ENCODE measurements around the gene ADGRG7.
"Not testable (repeated sequence)": the region's sequence is repeated elsewhere in the genome, so short reads cannot be mapped to it uniquely, and the experiment has no call there.

Gene ADGRG7

DNA sequence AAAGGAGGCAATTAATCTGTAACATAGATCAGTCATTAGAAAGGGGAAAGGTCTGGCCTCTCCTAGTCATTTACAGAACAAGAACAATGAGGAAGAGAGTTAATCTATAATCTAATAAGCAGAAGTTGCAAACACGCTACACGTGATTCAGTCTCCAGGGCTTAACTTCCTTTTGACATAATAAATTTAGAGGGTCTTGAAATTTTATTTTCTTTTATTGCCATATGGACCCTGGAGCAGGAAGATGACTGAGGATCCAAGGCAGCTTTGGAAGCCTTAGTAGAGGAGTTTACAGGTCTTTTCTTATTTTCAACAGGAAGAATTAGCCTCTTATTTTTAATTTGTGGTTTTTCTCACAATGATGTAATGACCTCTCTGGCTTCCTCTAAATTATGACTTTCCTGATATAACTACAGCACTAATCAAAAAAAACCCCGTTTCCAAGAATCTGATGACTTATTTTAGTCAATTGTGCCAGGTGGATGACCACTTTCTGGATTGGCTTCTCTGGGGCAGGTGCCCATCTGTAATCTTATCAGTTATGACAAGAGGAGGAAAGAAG lies 32.2 kb downstream of the ADGRG7 start:
- DNase-seq (ENCODE audit: extremely low read depth in 1 of 2, low read depth in 1 of 2), result no peak

DNA sequence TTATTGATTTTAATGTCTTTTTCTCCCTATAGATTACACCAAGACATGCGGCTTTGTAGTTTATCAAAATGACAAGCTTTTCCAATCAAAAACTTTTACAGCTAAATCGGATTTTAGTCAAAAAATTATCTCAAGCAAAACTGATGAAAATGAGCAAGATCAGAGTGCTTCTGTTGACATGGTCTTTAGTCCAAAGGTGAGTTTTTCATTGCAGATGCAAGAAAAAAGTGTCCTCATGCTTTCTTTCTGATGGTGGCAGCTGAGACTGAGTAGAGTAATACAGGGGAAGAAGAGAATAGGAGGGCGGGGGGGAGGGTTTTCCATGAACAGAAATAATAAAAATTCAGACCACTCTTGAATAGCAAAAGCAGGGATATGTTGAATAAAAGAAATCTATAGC lies 36.5 kb downstream of the ADGRG7 start:
- no peak for DNase-seq (ENCODE audit: extremely low read depth in 1 of 2, low read depth in 1 of 2)

DNA sequence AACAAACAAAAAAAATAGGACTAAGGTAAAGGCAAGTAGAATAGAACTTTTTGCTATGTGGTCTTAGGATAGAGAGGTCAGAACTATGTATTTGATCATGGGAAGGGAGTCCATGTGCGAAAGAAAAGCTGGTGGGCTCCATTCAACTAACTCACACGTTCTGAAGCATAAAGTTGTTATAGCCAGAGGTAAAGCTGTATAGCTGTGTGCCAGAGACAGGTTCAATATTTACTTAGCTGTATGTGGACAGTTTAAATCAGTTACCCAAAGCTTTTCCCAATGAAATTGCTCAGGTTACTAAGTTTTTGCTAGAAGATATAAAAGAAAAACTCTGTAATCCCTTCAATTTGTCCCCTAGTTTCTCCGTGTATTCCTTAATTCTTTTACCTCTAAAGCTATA lies 37.8 kb downstream of the ADGRG7 start:
- DNase-seq (ENCODE audit: extremely low read depth in 1 of 2, low read depth in 1 of 2), result no peak

DNA sequence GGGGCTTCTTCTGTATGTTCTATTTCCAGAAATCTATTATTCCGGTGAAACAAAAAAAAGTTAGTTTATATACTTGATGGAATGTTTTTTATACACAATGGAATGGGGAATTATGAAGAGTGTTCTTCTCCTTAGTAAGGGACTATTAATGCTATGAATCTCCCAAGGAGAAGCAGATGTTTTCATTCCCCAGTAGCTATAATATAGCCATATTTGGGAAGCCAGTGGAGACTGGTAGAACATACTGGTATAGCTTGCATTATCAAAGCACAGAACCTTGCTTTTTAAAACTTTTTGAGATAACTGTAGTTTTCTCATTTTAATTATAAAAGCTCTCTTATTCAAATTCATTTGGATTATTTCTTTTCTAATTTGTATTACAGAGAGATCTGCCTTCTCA lies 38.3 kb downstream of the ADGRG7 start:
- DNase-seq (ENCODE audit: extremely low read depth in 1 of 2, low read depth in 1 of 2), result no peak

DNA sequence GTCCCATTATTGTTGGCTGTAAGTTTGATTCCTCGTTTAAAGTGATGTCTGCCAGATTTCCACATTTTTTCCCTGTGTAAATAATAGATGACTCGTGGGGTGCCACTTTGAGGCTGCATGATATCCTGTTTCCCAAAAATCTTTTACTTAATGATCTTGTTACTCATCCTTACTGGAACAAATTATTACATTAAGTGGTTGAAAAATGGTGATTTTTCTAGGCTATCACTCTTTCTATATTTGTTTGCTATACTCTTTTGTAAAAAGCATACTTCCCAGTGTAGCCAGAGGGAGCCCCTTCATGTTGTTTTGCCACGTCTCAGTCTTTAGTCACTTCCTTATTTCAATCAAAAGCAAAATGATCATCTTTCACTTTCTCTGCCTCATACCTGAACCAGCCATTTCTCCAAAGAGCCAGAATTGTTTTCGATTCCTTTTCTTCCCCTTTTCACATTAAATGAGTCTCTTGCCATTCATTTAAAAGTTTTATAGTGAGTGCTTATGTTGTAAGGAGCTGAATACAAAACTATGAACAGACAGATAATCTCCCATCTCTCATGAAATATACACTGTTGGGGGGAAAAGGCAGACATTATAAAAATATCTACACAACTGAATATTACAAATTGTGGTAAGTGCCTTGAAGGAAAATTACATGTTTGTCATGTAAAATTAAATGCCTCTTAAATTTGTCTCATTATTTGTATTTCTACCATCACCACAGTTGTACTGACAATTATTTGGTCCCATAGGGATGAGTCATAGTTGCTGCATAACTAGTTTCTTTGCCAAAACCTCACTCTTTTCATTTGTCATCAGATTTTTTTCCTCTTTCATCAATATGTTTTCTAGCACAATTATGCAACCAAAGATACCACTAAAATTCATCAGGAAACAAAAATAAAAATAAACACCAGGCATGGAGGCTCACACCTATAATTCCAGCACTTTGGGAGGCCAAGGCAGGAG lies 41.5 kb downstream of the ADGRG7 start:
- DNase-seq (ENCODE audit: extremely low read depth in 1 of 2, low read depth in 1 of 2), result no peak

DNA sequence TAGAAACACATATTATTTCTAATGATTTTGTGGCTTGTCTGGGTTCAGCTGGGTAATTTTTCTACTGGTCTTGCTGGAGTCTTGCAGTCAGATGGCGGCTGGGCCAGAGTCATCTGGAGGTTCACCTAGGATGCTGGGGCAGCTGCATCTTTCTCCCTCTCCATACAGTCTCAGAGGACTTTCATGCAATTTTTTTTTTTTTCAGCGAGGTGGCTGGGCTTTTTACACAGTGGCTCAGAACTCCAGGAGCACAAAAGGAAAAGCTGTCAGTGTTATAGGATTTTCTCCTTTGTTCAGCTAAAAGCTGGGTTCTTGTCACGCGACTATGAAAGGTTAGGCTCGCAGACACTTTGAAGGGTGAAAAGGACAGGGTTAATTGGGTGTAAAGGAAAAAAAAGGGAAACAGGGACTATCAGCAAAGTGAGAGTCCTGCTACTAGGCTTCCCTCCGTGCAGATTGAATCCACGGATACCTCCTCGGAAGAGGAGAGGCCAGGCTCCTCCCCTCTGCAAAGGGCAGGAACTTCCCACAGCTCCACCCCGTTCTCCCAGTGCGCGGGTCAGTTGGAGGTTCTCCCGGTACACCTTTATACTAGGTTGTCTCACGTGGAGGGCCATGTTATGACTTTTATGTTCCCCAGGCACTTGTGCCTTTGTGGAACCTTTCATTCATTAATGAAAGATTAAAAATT lies 44.3 kb downstream of the ADGRG7 start:
- DNase-seq (ENCODE audit: extremely low read depth in 1 of 2, low read depth in 1 of 2), result no peak

DNA sequence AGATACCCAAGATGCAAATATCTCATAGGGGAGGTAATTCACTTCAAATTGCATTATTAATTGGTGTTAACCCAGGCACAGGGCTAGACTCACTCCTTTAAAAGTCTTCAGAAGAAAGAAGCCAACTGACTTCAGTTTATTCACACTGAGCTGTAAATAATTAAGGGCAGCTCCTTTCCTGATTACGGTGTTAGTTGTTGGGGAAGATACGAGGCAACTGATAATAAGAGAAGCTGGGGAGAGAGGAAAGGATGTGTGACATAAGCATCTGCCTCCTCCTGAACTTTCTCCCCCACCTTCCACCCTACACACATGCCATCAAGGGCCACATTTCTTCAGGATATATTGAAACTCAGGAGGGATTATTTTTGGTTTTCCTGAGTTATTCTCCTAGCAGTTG lies 47.5 kb downstream of the ADGRG7 start:
- DNase-seq (ENCODE audit: extremely low read depth in 1 of 2, low read depth in 1 of 2), result no peak

DNA sequence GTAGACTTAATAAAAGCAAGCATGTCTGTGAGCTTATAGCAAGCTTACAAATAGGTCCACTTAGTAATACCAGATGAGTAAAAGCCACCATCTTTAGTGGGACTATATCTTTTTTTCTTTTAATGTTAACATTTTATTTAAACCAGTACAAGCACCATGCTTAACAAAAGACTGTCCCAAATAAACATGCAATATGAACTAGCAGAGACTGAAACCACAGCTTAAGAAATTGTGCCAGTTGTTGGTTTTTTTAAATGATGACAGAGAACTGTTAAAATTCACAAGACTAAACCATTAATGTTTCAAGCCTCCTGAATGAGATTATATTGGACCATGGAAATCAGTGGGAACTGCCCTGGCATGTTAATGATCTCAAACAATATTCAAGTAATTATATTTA lies 51.9 kb downstream of the ADGRG7 start:
- DNase-seq (ENCODE audit: extremely low read depth in 1 of 2, low read depth in 1 of 2), result not testable (repeated sequence)

DNA sequence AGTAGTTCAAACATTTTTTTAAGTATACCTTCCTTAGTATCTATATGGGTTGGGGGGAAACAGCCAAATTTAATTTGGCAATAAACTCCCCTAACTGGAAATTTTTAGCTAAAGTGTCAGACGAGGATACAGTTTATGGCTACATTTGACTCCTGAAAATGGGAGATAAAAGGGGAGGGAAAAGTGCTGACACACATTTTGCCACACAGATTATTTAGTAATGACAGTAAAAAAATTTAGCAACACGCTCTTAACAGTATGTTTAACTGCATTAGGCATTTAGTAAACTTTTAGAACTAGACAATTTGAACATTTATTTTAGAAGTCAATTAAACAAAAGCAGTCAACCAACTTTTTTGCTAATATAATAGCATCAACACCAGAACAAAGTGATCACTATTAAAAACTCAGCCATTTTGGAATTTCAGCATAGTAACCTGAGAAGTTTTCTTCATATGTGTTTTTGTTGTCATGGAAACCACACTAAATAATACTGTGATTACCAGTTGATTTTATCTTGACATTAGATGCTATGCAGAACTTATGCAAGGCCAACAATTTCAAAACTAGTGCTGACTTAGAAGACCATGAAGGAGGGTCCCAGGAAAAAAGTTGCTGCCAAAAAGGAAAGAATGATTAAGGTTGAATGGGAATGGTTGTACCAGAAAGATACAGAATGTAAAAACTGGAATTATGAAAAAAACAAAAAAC lies 52.9 kb downstream of the ADGRG7 start:
- no peak for DNase-seq (ENCODE audit: extremely low read depth in 1 of 2, low read depth in 1 of 2)

DNA sequence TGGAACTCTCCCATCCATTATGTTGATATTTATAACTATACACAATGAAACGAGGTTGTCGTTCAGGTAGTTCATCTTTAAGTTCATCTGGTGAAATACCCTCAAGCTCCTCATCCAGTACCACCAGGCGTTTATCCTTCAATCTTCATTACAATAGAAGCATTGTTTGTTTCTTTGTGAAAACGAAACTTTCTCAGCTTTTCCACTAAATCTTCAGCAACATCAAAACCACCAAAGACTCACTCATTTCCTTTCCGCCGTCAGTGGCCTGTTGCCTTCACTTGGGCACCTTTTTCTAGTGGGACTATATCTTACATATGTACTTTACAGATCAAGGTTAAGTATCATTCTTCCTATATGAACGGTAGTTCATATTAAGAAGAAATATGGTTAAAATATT lies 55.8 kb downstream of the ADGRG7 start:
- DNase-seq (ENCODE audit: extremely low read depth in 1 of 2, low read depth in 1 of 2), result no peak

DNA sequence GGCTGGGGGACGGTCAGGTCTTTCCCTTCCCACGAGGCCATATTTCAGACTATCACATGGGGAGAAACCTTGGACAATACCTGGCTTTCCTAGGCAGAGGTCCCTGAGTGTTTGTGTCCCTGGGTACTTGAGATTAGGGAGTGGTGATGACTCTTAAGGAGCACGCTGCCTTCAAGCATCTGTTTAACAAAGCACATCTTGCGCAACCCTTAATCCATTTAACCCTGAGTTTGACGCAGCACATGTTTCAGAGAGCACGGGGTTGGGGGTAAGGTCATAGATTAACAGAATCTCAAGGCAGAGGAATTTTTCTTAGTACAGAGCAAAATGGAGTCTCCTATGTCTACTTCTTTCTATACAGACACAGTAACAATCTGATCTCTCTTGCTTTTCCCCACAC lies 57.3 kb downstream of the ADGRG7 start:
- not testable (repeated sequence) for DNase-seq (ENCODE audit: extremely low read depth in 1 of 2, low read depth in 1 of 2)

DNA sequence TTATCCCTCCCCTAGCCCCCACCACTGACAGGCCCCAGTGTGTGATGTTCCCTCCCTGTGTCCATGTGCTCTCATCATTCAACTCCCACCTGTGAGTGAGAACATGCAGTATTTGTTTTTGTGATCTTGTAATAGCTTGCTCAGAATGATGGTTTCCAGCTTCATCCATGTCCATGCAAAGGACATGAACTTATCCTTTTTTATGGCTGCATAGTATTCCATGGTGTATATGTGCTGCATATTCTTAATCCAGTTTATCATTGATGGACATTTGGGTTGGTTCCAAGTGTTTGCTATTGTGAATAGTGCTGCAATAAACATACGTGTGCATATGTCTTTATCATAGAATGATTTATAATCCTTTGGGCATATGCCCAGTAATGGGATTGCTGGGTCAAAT lies 57.9 kb downstream of the ADGRG7 start:
- not testable (repeated sequence) for DNase-seq (ENCODE audit: extremely low read depth in 1 of 2, low read depth in 1 of 2)

DNA sequence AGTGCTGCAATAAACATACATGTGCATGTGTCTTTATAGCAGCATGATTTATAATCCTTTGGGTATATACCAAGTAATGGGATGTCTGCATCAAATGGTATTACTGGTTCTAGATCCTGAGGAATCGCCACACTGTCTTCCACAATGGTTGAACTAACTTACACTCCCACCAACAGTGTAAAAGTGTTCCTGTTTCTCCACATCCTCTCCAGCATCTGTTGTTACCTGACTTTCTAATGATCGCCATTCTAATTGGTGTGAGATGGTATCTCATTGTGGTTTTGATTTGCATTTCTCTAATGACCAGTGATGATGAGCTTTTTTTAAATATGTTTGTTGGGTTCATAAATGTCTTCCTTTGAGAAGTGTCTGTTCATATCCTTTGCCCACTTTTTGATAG lies 61.6 kb downstream of the ADGRG7 start:
- not testable (repeated sequence) for DNase-seq (ENCODE audit: extremely low read depth in 1 of 2, low read depth in 1 of 2)

DNA sequence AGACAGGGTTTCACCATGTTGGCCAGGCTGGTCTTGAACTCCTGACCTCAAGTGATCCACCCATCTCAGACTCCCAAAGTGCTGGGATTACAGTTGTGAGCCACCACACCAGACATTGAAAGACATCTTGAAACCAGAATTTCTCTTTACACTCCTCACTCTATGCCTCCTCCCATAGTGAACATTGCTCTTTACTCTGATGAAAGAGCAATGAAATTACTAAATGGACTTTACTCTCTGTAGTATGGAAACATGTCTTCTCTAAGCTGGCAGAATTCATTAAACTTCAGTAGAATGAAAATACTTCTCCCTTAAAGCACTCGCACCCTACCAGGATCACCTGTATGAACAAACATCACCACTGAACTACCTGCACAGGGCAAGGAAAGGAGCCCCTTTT lies 72.1 kb downstream of the ADGRG7 start:
- no peak for DNase-seq (ENCODE audit: extremely low read depth in 1 of 2, low read depth in 1 of 2)

DNA sequence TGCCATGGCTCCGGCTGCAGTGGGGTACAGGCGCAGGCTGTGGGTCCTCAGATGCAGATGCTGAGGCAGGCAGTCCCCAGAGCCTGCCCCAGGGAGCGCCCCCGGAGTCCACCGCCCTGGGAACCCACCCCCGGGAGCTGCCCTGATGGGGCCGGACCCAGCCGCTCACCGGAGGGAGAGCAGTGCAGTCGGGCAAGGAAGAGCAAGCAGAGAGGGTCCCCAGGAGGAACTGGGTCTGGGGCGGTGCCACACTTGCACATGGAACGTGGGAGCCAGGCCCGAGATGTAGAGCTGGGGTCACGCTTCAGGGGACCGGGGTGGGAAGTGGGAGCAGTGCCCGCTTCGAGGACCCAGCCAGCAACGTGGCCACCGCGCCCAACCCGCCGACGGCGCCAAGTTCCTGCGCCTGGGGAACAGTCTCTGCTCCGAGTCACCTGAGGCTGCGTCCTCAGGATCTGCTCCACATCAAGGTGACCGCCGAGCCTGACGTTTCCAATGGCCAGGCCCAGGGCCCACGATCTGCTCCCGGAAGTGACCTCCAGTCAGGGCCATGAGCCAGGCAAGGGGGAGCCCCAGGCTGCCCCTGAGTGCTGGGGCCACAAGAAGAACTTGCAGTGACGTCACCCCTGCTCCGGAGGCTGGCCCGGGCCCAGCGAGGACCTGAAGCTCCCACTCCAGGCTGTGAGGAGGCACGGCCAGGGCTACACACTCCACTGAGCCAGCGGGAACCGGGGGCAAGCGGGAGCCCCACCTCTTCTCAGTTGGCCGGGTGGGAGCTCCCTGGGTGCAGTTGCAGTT lies 72.9 kb downstream of the ADGRG7 start:
- no peak for DNase-seq (ENCODE audit: extremely low read depth in 1 of 2, low read depth in 1 of 2)

DNA sequence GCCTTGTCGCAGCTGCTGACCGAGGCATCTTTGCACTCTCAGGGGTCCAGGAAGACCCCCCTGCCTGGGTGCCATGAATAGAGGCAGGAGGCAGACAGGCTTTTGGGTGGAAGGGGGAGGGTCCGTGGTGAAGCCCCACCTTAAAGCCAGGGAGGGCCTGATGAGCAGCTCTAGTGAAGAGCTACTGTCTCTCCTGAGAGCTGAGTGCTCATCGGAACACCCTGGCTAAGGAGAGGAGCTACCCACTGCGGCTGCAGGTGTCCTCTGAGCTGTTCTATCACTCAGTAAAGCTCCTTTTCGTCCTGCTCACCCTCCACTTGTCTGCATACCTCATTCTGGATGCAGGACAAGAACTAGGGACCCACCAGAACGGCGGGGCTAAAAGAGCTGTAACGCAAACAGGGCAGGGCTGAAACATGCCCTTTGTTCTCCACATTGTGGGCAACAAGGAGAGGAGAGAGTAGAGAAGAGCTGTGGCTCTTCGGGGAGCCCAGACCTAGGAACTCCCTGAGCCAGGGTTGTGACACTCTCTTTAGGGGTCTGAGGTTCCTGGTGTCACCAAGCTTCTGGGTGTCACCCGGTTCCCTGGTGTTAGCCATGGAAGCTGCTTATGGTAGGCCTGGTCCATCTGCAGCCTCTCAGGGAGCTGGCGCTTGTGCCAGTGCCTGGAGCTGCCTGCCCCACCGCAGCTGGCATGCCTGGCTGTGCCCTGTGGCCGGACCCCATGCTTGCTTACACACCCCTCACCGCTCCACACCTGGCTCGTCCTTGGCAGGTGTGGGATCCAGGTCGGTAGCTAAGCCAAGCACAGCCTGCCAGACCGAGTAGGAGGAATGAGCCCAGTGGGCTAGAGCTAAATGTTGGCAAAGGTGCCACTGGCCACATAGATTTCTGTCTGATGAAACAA lies 73.7 kb downstream of the ADGRG7 start:
- DNase-seq (ENCODE audit: extremely low read depth in 1 of 2, low read depth in 1 of 2), result no peak

DNA sequence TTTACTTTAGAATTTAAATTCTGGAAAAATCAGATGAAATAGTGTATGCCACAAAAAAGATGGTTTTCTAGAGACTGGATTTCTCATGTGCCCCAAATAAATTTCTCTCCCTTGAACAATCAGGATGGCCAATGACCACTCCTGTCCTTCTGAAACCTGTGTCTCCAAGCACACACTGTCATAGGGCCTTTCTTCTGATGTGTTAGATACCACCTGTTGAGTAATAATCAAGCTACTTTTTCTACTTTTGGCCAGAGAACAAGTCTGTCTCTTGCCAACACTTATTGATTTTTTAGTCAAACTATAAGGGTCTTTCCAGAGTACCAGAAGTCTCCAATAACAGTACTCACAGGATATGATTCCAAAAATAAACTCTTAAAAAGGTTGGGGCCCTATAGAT lies 83.8 kb downstream of the ADGRG7 start:
- no peak for DNase-seq (ENCODE audit: extremely low read depth in 1 of 2, low read depth in 1 of 2)

DNA sequence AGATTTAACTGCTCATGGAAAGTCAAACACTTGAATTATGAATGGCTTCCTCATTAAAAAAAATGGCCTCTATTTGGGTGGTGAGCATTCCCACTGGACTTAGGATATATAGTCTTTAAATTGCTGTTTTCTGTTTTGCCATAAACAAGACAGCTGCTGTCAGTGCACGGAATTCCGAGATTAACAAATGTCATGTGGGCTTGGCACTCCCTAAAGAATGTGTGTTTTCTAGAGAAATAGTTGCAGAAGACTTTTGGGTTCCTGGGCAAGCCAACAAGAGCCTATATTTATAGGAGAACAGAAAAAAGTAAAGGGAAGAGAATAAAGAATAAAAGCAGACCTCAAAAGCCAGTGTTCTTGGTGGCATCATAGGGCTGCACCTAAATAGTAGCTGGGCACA lies 86.3 kb downstream of the ADGRG7 start:
- no peak for DNase-seq (ENCODE audit: extremely low read depth in 1 of 2, low read depth in 1 of 2)

DNA sequence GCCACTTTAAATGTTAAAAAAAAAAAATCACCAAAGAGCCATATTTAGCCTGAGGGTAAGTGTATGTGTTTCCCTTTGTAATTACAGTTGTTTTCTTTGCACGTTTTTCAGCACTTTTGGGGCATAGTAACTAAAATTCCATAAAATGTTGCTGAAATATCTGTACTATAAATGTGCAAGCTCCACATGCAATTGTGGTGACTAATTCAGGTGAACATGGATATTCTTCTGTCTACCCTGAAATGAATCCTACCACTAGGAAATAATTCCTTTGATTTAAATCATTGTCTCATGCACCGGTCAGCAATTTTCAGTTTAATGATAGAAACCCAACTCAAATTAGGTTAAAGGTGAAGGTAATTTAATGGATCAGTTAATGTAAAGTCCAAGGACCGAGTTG lies 86.8 kb downstream of the ADGRG7 start:
- DNase-seq (ENCODE audit: extremely low read depth in 1 of 2, low read depth in 1 of 2), result no peak

All from activated CD8-positive, alpha-beta memory T cell treated with anti-CD3 and anti-CD28 coated beads for 1 hour (primary cell).